H7 (cell line): Measurements from ENCODE around the gene NCAPD2. TPM values are rescaled to one million over a fixed set of nuclear protein-coding genes. Genes with fewer than 3 reads are reported as not detected.

Source experiments
- DNase-seq: peaks from one replicate; pipeline ENCODE4 v3.0.0; 2012
- H3K27me3 ChIP-seq: 2 replicates; pipeline ENCODE4 v1.6.0; 2011; ENCODE audit warnings: mild to moderate bottlenecking, low read length; ENCODE audit not compliant: control insufficient read depth, insufficient read depth
- H3K36me3 ChIP-seq: replicated peaks from 2 replicates; pipeline ENCODE4 v1.5.1; 2011; ENCODE audit warnings: low read length; ENCODE audit not compliant: control insufficient read depth, insufficient read depth
- H3K4me3 ChIP-seq: 2 replicates; pipeline ENCODE4 v1.5.1; 2011; ENCODE audit warnings: low read depth, mild to moderate bottlenecking, control low read depth, low read length, moderate library complexity; ENCODE audit not compliant: insufficient read depth
- total RNA-seq: library from RNA; depleted of rRNA; stranded (reverse); fragments of >200 nt; shearing (Covaris generic); gene quantifications from 2 replicates; pipeline ENCODE4 v1.2.3, GENCODE V29; 2014; rRNA removed

The NCAPD2 gene, protein sequence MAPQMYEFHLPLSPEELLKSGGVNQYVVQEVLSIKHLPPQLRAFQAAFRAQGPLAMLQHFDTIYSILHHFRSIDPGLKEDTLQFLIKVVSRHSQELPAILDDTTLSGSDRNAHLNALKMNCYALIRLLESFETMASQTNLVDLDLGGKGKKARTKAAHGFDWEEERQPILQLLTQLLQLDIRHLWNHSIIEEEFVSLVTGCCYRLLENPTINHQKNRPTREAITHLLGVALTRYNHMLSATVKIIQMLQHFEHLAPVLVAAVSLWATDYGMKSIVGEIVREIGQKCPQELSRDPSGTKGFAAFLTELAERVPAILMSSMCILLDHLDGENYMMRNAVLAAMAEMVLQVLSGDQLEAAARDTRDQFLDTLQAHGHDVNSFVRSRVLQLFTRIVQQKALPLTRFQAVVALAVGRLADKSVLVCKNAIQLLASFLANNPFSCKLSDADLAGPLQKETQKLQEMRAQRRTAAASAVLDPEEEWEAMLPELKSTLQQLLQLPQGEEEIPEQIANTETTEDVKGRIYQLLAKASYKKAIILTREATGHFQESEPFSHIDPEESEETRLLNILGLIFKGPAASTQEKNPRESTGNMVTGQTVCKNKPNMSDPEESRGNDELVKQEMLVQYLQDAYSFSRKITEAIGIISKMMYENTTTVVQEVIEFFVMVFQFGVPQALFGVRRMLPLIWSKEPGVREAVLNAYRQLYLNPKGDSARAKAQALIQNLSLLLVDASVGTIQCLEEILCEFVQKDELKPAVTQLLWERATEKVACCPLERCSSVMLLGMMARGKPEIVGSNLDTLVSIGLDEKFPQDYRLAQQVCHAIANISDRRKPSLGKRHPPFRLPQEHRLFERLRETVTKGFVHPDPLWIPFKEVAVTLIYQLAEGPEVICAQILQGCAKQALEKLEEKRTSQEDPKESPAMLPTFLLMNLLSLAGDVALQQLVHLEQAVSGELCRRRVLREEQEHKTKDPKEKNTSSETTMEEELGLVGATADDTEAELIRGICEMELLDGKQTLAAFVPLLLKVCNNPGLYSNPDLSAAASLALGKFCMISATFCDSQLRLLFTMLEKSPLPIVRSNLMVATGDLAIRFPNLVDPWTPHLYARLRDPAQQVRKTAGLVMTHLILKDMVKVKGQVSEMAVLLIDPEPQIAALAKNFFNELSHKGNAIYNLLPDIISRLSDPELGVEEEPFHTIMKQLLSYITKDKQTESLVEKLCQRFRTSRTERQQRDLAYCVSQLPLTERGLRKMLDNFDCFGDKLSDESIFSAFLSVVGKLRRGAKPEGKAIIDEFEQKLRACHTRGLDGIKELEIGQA (N-terminal part only)
- total RNA-seq: 104 and 113 TPM in 2 replicates

DNA sequence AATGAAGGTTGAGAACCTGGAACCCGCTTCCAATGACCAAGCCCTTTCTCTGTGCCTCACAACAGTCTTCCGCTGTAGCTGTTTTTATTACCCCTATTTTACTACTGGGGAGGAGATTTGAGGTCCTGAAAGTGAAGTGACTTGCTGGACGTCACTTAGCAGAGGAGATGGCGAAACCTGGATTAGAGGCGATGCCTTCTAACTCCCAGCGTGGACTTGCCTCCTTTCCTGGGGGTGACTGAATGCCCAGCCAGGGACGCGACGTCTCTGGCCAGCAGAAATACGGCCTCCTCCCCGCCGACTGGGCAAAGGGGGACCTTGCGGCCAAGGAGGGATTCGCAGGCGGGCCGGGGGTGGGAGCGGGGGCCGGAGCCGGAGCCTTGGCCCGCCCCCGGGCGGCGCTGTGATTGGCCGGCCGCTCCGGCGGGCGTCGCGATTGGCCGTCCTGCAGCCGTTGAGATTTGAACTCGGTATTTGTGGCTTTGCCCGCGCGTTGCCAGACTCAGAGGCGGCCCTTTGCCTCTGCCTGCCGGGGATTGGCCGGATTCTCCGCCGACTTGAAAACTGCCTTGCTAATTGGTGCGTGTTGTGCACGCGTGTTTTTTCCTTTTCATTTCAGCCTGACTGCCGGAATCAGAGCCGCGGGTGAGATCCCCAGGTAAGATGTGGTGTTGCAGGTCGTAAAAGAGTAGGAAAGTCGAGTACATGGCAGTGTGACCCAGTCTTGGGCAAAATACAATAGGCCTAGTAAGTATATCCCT, at the start of gene NCAPD2:
Gene NCAPD2 (plus strand): TSS at position 606 of the 761 bp plus-strand sequence. CDS start 997 bp downstream, outside the sequence.
- peak; percentile 99 for DNase-seq
- Histone ChIP-seq H3K27me3 (no peaks in the 10 kb centered on the region), H3K36me3 (peaks cover 23% of the 10 kb centered on the region), H3K4me3 (peak within 1 kb of the TSS; percentile 89)

DNA sequence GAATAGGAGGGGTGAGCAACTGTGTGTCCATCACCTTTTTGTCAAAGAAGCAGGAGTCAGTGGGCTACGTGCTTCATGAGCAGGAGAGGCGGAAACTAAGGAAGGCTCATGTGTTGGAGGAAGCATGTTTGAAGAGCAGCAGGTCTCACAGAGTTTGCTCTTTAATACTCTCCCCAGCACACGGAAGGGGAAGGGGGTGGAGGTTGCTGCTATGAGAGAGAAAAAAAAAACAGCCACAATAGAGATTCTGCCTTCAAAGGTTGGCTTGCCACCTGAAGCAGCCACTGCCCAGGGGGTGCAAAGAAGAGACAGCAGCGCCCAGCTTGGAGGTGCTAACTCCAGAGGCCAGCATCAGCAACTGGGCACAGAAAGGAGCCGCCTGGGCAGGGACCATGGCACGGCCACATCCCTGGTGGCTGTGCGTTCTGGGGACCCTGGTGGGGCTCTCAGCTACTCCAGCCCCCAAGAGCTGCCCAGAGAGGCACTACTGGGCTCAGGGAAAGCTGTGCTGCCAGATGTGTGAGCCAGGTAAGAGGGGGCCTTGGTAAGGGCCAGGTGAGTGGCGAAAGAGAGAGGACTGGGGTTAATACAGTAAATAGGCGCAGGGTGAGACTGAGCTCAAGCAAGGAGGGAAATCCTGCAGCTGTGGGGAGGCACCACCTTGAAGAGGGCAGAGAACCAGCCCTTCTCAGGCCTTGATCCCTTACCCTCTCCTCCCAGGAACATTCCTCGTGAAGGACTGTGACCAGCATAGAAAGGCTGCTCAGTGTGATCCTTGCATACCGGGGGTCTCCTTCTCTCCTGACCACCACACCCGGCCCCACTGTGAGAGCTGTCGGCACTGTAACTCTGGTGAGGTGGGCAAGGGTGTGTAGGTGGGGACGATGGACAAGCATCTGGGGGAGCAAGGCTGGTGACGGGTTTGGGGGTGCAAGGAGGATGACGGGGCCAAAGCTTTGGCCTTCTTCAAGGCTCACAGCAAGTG, 48.9 kb upstream of the NCAPD2 start, which contains the start of gene CD27:
Gene CD27 (plus strand): TSS at position 252 of the 985 bp plus-strand sequence. CDS start 141 bp downstream, at position 393.
- no peak for DNase-seq
- H3K4me3 ChIP-seq: no peak within 1 kb of the TSS
- H3K27me3 ChIP-seq: no peaks in the 10 kb centered on the region
- H3K36me3 ChIP-seq: no peaks in the 10 kb centered on the region; the same call in 1 of the 2 replicates

DNA sequence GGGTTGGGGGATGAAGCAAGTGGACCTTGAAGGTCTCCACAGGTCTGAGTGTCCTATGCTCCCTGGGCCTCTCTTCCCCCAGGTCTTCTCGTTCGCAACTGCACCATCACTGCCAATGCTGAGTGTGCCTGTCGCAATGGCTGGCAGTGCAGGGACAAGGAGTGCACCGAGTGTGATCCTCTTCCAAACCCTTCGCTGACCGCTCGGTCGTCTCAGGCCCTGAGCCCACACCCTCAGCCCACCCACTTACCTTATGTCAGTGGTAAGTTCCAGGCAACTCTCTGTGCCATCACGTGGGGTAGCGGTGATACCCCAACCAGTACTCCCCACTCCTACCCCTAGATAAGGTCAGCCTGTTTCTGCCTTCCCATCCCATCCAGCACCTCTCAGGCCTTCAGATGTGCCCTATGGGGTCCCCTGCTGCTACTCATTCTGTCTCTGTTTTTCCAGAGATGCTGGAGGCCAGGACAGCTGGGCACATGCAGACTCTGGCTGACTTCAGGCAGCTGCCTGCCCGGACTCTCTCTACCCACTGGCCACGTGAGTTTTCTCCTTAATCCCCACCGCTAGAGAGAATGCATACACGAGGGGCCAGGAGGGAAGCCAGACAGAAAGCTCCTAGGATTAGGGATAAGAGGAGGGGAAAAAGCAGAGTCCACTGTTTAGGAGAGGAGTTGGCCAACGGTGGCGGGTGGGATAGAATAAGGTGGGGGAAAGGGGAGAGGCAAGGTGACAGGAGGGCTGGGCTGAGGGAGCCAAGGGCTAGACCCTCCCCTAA, 43.6 kb upstream of the NCAPD2 start:
- DNase-seq: no peak

DNA sequence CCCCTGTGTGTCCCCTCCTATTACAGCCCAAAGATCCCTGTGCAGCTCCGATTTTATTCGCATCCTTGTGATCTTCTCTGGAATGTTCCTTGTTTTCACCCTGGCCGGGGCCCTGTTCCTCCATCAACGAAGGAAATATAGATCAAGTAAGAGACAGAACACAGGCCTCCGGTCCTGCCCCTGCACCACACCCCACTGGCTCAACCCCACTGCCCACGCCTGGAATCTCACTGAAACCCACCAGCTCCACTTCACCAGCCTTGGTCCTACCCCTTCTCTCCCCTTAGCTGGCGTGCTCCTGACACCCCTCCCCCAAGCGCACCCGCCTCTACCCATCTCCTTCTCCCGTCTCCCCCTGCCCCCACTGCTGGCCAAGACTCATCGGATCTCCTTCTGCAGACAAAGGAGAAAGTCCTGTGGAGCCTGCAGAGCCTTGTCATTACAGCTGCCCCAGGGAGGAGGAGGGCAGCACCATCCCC, 43.0 kb upstream of the NCAPD2 start:
- H3K27me3 ChIP-seq: no peaks in the 10 kb centered on the region
- H3K36me3 ChIP-seq: no peaks in the 10 kb centered on the region
- peak overlapping the region; percentile 12; the same call in 1 of the 2 replicates for H3K4me3 ChIP-seq
- DNase-seq: peak; percentile 71

More for the DNA sequence above, 43.6 kb upstream of the NCAPD2 start:
- no peaks in the 10 kb centered on the region for H3K27me3 ChIP-seq
- no peak overlapping the region for H3K4me3 ChIP-seq
- no peaks in the 10 kb centered on the region for H3K36me3 ChIP-seq

DNA sequence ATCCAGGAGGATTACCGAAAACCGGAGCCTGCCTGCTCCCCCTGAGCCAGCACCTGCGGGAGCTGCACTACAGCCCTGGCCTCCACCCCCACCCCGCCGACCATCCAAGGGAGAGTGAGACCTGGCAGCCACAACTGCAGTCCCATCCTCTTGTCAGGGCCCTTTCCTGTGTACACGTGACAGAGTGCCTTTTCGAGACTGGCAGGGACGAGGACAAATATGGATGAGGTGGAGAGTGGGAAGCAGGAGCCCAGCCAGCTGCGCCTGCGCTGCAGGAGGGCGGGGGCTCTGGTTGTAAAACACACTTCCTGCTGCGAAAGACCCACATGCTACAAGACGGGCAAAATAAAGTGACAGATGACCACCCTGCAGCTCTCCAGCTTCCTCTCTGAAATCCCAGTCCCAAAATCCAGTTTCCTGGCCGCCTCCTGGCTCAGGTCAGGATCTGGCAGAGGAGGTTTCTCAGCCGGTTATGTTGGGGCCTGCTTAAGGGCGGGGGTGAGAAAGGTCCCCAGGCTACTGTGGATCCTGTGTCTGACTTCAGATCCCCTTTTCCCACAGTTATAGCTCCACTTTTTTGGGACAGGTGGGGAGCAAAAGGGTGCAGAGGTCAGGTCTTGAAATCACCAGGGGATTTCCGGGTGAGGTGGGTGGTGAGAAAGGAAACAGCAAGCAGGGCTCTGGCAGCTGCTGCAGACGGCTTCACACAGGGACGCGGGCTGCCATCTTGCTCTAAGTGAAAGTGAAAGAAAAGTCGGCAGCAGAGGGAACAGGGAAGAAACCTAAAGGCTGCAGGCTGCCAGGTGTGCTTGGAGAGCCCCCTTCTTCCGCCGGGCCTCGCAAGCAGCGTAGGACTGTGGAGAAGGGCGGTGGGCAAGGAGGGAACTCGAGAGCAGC, 42.3 kb upstream of the NCAPD2 start, which contains the start of gene TAPBPL:
Gene TAPBPL (plus strand): TSS at position 695 of the 897 bp plus-strand sequence. CDS start 207 bp downstream, outside the sequence.
- Histone ChIP-seq H3K27me3 (no peaks in the 10 kb centered on the region), H3K4me3 (peak within 1 kb of the TSS; percentile 12; the same call in 1 of the 2 replicates), H3K36me3 (no peaks in the 10 kb centered on the region)
- peak; percentile 88 for DNase-seq

DNA sequence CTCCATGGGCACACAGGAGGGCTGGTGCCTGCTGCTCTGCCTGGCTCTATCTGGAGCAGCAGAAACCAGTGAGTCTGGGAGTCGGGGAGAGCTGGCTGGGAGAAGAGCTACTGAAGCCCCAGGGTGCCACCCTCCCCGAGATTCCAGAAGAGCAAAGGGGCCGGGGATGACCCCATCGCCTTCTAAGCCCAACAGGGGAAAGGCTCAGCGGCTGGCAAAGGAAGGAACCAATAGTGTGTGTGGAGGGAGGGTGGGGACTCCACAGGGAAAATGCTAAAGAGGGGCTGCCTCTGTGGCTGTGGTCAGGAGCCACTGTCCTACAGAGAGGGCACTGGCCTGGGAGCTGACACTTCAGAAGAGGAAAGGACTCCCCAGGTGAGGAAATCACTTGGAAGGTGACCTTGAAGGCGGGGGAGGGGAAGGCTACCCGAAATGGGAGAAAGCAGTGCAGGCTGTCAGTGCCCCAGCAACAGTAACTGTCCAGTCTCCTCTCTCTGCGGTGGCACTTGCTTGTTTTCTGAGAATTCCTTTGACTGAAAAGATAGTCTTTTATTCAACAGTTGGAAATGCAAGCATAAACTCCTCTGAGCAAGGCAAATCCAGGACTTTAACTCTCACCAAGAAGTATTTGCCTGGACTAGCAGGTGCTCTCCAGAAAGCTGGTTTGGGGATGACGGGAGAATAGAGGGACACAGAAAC, 41.5 kb upstream of the NCAPD2 start:
- no peaks in the 10 kb centered on the region for H3K27me3 ChIP-seq
- H3K36me3 ChIP-seq: no peaks in the 10 kb centered on the region; the same call in 1 of the 2 replicates
- DNase-seq: peak; percentile 70
- H3K4me3 ChIP-seq: no peak overlapping the region; the same call in 1 of the 2 replicates

DNA sequence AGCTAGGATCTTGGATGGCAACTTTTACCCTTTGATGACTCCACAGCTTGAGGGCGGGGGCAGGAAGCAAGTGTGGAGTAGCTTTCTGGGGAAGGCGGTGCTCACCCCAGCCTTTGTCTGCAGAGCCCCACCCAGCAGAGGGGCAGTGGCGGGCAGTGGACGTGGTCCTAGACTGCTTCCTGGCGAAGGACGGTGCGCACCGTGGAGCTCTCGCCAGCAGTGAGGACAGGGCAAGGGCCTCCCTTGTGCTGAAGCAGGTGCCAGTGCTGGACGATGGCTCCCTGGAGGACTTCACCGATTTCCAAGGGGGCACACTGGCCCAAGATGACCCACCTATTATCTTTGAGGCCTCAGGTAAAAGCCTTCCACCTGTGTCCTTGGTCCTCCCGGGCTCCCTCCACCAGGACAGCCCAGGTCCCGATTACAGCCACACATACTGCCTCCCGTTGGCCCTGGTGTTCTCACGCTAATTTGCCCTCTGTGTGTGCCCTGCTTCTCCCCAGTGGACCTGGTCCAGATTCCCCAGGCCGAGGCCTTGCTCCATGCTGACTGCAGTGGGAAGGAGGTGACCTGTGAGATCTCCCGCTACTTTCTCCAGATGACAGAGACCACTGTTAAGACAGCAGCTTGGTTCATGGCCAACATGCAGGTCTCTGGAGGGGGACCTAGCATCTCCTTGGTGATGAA, 40.8 kb upstream of the NCAPD2 start:
- DNase-seq: no peak
- no peaks in the 10 kb centered on the region for H3K27me3 ChIP-seq
- no peaks in the 10 kb centered on the region; the same call in 1 of the 2 replicates for H3K36me3 ChIP-seq
- no peak overlapping the region for H3K4me3 ChIP-seq

DNA sequence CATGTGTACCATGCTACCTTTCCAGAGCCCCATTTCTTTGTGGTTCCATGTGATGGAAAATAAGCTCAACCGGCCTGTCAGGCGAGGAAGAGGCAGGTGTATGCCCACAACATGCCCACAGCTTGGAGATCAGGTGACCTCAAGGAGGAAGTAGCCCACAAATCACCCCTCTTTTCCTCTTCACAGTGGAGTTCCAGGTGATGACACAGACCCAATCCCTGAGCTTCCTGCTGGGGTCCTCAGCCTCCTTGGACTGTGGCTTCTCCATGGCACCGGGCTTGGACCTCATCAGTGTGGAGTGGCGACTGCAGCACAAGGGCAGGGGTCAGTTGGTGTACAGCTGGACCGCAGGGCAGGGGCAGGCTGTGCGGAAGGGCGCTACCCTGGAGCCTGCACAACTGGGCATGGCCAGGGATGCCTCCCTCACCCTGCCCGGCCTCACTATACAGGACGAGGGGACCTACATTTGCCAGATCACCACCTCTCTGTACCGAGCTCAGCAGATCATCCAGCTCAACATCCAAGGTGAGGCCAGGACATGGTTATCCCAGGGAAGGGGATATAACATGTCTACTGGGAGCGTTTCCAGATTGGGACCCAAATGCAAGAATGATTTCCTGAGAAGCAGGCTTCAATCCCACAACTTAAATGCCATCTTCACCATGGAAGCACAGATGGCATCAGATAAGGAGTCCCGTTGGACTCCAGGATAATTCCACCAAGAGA, 36.5 kb upstream of the NCAPD2 start:
- DNase-seq: no peak
- Histone ChIP-seq H3K36me3 (peaks cover 7% of the 10 kb centered on the region), H3K4me3 (no peak overlapping the region), H3K27me3 (no peaks in the 10 kb centered on the region)

DNA sequence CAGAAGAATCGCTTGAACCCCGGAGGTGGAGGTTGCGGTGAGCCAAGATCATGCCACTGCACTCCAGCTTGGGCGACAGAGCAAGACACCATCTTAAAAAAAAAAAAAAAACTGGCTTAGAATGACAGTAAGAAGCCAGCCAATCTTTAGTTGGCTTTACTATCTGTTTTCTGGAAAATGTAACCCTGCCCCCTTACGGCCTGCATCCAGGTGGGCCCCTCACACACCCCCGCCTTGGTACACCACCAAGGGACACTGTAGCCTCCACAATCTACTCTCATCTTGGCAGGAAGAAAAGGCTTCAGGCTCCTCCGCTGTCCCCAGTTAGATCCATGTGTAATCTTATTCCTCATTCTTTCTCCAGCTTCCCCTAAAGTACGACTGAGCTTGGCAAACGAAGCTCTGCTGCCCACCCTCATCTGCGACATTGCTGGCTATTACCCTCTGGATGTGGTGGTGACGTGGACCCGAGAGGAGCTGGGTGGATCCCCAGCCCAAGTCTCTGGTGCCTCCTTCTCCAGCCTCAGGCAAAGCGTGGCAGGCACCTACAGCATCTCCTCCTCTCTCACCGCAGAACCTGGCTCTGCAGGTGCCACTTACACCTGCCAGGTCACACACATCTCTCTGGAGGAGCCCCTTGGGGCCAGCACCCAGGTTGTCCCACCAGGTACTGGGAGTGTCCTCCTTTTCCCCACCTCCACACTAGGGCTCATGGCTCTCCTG, 35.5 kb upstream of the NCAPD2 start:
- Histone ChIP-seq H3K36me3 (peaks cover 12% of the 10 kb centered on the region), H3K4me3 (no peak overlapping the region), H3K27me3 (no peaks in the 10 kb centered on the region)
- no peak for DNase-seq
